ENCODE results near the gene TRAF3. TPM values are rescaled to one million over a fixed set of nuclear protein-coding genes. Genes with fewer than 3 reads are reported as not detected.

TRAF3 gene
- polyA plus RNA-seq, 1 of the 3 experiments (the other 2 are of a cell fraction), result 17.9 TPM

- H2AFZ ChIP-seq (ENCODE audit: low read depth), result no peak overlapping the region
- H3K9me3 ChIP-seq, result no peaks in the 10 kb centered on the region
- WGBS (ENCODE audit: low lambda C conversion rate), result 89% methylated on average over 7 of the region's 7 CpGs
- ChIA-PET POLR2A (no interaction called here), CTCF (interaction anchor here (0.9 to 1.3 kb wide), 3 partner anchors 10 to 345 kb away, joined by 3 read pairs; no protein-coding TSS in a partner anchor)
- no peak overlapping the region for H3K4me2 ChIP-seq
- H3K4me3 ChIP-seq (ENCODE audit: low read depth in 2 of 2, low read length in 1 of 2), result no peak overlapping the region
- TF ChIP-seq RAD21 (IDR thresholded peaks at IDR 0.05; ENCODE audit: low read length) (no peak), SMC3 (IDR thresholded peaks at IDR 0.05; ENCODE audit: low read depth, low read length) (no peak), PBX3 (IDR thresholded peaks at IDR 0.05) (no peak), GABPA (IDR thresholded peaks at IDR 0.05; ENCODE audit: low read depth) (no peak), EZH2phosphoT487 (IDR thresholded peaks at IDR 0.05; ENCODE audit: borderline replicate concordance, low read depth) (no peak), REST (IDR thresholded peaks at IDR 0.05; ENCODE audit: low read depth, low read length) (no peak), GATA2 (CRISPR knock-in tag; IDR thresholded peaks at IDR 0.05) (no peak), EP300 (IDR thresholded peaks at IDR 0.05; ENCODE audit: borderline replicate concordance in 1 of 2, low read depth in 1 of 2, low read length in 1 of 2) (no peak), TCF12 (IDR thresholded peaks at IDR 0.05) (no peak), RXRA (IDR thresholded peaks at IDR 0.05; ENCODE audit: borderline replicate concordance, low read depth) (no peak), RFX5 (IDR thresholded peaks at IDR 0.05; ENCODE audit: low read length) (no peak), JUND (IDR thresholded peaks at IDR 0.05) (no peak), MAX (IDR thresholded peaks at IDR 0.05; ENCODE audit: low read depth) (no peak), RCOR1 (IDR thresholded peaks at IDR 0.05; ENCODE audit: low read length) (no peak), IRF3 (IDR thresholded peaks at IDR 0.05; ENCODE audit: low read depth, low read length) (no peak), MXI1 (IDR thresholded peaks at IDR 0.05; ENCODE audit: low read depth, low read length) (no peak), FOSL2 (IDR thresholded peaks at IDR 0.05; ENCODE audit: borderline replicate concordance, low read depth) (no peak), USF2 (IDR thresholded peaks at IDR 0.05; ENCODE audit: borderline replicate concordance, low read depth, low read length) (no peak), USF1 (IDR thresholded peaks at IDR 0.05; ENCODE audit: borderline replicate concordance, low read depth) (no peak), MEF2A (IDR thresholded peaks at IDR 0.05; ENCODE audit: borderline replicate concordance, low read depth) (no peak)
- DNase-seq, result no peak
- H3K9ac ChIP-seq, result no peak overlapping the region
- H3K27me3 ChIP-seq (ENCODE audit: insufficient read depth), result no peaks in the 10 kb centered on the region
- peaks cover 4% of the 10 kb centered on the region for H3F3A ChIP-seq (replicated peaks; ENCODE audit: insufficient read depth)
- no peak overlapping the region for H3K27ac ChIP-seq (ENCODE audit: low read depth in 2 of 2, low read length in 1 of 2)
- no peaks in the 10 kb centered on the region for H3K9me2 ChIP-seq
- H3K36me3 ChIP-seq (replicated peaks in 1 of 2; ENCODE audit: control insufficient read depth in 1 of 2, insufficient read depth in 2 of 2, low read length in 1 of 2), result no peaks in the 10 kb centered on the region
- peaks cover 99% of the 10 kb centered on the region for H3K79me2 ChIP-seq (ENCODE audit: insufficient read depth)
- peaks cover 5 to 32% of the 10 kb centered on the region in 2 experiments; a peak in 3 of 4 replicates for H3K4me1 ChIP-seq (ENCODE audit: control insufficient read depth in 1 of 2, insufficient read depth in 2 of 2, low read depth in 1 of 2, low read length in 1 of 2)
- peaks cover 78% of the 10 kb centered on the region for H4K20me1 ChIP-seq (ENCODE audit: insufficient read depth)
These were observed 5.7 kb downstream of the TRAF3 start for GRCh38 chr14:102782974-102783373.

All from SK-N-SH (cell line).